Upper lobe of right lung (tissue), 1 donor: ENCODE measurements around the gene DDX19B. TPM values are rescaled to one million over a fixed set of nuclear protein-coding genes. Genes with fewer than 3 reads are reported as not detected.
A peak's percentile ranks its signal among the peaks of the same experiment; 100 is the strongest.

Source experiments
- ATAC-seq: fragments of 200-7000 bp; cut with Tn5 transposase; one replicate; pipeline ENCODE4 v1.9.1; 2020; ENCODE audit warnings: mild to moderate bottlenecking, moderate library complexity
- DNase-seq: peaks from one replicate; pipeline ENCODE4 v3.0.0-alpha.2; 2020
- H3K27ac ChIP-seq: fragments of 200-600 bp; one replicate; pipeline ENCODE4 v1.8.0; 2022
- H3K27me3 ChIP-seq: fragments of 200-600 bp; one replicate; pipeline ENCODE4 v1.8.0; 2022; ENCODE audit warnings: mild to moderate bottlenecking
- H3K36me3 ChIP-seq: fragments of 200-600 bp; one replicate; pipeline ENCODE4 v1.8.0; 2022
- H3K4me1 ChIP-seq: fragments of 200-600 bp; one replicate; pipeline ENCODE4 v1.8.0; 2022
- H3K4me3 ChIP-seq: fragments of 200-600 bp; one replicate; pipeline ENCODE4 v1.8.0; 2022; ENCODE audit warnings: mild to moderate bottlenecking
- H3K9me3 ChIP-seq: fragments of 200-600 bp; one replicate; pipeline ENCODE4 v1.8.0; 2022
- CTCF ChIP-seq: fragments of 200-600 bp; IDR thresholded peaks from one replicate; pipeline ENCODE4 v1.8.0; 2022; ENCODE audit warnings: antibody characterized with exemption
- intact Hi-C: fragments of 100-400 bp; cut with DNase I; formaldehyde crosslinking; loops from one replicate; pipeline ENCODE4 v1.11.0; 2022
- total RNA-seq: library from RNA; stranded (reverse); fragmentation: NEBNext Ultra II Directional; extraction: Animal tissue kit (Norgen Biotek cat#: 25700); gene quantifications from one replicate; pipeline ENCODE4 v1.2.1, GENCODE V29; 2021
- donor health status: DM: no; HTN: yes; CAD: no; lungs with severe emphysema.

DDX19B gene
- total RNA-seq, 1 donor from 2014 or later = 27.6 TPM

- Histone ChIP-seq H3K4me3 (no peak overlapping the region), H3K9me3 (no peaks in the 10 kb centered on the region), H3K4me1 (peaks cover 20% of the 10 kb centered on the region), H3K27me3 (no peaks in the 10 kb centered on the region), H3K27ac (no peak overlapping the region), H3K36me3 (peaks cover 72% of the 10 kb centered on the region)
- ATAC-seq (no peak), DNase-seq (no peak)
- TF ChIP-seq CTCF = peak; percentile 44
- intact Hi-C loops = no loop called here
Measured at GRCh38 chr16:70253291-70254106, 45.5 kb upstream of the DDX19B start.

- H3K4me1 ChIP-seq = peaks cover 16% of the 10 kb centered on the region
- peaks cover 80% of the 10 kb centered on the region for H3K36me3 ChIP-seq
- peak; percentile 3 for TF ChIP-seq CTCF
- H3K27me3 ChIP-seq = no peaks in the 10 kb centered on the region
- no peak overlapping the region for H3K27ac ChIP-seq
- ATAC-seq (no peak), DNase-seq (no peak)
- intact Hi-C loops = no loop called here
- H3K4me3 ChIP-seq = no peak overlapping the region
- H3K9me3 ChIP-seq = no peaks in the 10 kb centered on the region
Measured at GRCh38 chr16:70254180-70254964, 44.6 kb upstream of the DDX19B start.

- no peak for DNase-seq
- Histone ChIP-seq H3K9me3 (no peaks in the 10 kb centered on the region), H3K27ac (no peak overlapping the region), H3K36me3 (peaks cover 83% of the 10 kb centered on the region), H3K4me3 (no peak overlapping the region), H3K27me3 (no peaks in the 10 kb centered on the region), H3K4me1 (peaks cover 10% of the 10 kb centered on the region)
- TF ChIP-seq CTCF = no peak
- intact Hi-C loops = no loop called here
- no peak for ATAC-seq
Measured at GRCh38 chr16:70254965-70255286, 44.1 kb upstream of the DDX19B start.

- TF ChIP-seq CTCF = no peak
- no peak for ATAC-seq
Measured at GRCh38 chr16:70255574-70255973, 43.4 kb upstream of the DDX19B start.

GRCh38 chr16:70257391-70257790 lies 41.6 kb upstream of the DDX19B start:
- Histone ChIP-seq H3K4me1 (no peaks in the 10 kb centered on the region), H3K4me3 (no peak overlapping the region), H3K36me3 (peaks cover 100% of the 10 kb centered on the region), H3K27me3 (no peaks in the 10 kb centered on the region), H3K27ac (no peak overlapping the region), H3K9me3 (no peaks in the 10 kb centered on the region)
- intact Hi-C loops = no loop called here
- TF ChIP-seq CTCF = no peak
- ATAC-seq (no peak), DNase-seq (no peak)

More at GRCh38 chr16:70255574-70255973, 43.4 kb upstream of the DDX19B start:
- peaks cover 4% of the 10 kb centered on the region for H3K4me1 ChIP-seq
- H3K4me3 ChIP-seq = no peak overlapping the region
- H3K36me3 ChIP-seq = peaks cover 86% of the 10 kb centered on the region
- intact Hi-C loops = no loop called here
- no peak overlapping the region for H3K27ac ChIP-seq
- no peak for DNase-seq
- no peaks in the 10 kb centered on the region for H3K9me3 ChIP-seq
- no peaks in the 10 kb centered on the region for H3K27me3 ChIP-seq
